ENCODE results near the gene RNF144A. TPM values are rescaled to one million over a fixed set of nuclear protein-coding genes. Genes with fewer than 3 reads are reported as not detected.

RNF144A gene
- total and polyA plus RNA-seq, 10 of the 15 experiments (the other 5 are each of a cell fraction or from before 2014, with no cell fraction given) = 0.02 to 12.1 (median 0.48) TPM; not detected in 1

DNA sequence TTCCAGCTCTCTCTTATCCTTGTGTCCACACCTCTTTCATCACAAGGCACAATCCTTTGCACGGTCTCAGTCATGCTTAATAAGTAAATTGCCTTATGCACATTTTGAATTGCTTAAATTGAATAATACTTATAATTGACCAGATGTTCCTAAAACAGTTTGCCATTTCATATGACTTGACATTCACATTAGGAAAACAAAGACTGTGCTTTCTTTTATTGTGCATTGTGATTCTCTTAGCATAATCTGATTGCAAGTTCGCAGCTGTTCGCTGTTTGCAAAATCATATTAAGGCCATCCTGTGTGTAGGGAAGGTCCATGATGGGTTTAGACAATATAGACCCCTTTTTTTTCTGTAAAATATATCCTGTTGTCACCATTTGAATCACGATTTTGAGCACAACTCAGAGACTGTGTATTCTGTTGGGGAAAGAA is 75.6 kb downstream of the RNF144A start (continued):
- TF ChIP-seq, protein P1, sequence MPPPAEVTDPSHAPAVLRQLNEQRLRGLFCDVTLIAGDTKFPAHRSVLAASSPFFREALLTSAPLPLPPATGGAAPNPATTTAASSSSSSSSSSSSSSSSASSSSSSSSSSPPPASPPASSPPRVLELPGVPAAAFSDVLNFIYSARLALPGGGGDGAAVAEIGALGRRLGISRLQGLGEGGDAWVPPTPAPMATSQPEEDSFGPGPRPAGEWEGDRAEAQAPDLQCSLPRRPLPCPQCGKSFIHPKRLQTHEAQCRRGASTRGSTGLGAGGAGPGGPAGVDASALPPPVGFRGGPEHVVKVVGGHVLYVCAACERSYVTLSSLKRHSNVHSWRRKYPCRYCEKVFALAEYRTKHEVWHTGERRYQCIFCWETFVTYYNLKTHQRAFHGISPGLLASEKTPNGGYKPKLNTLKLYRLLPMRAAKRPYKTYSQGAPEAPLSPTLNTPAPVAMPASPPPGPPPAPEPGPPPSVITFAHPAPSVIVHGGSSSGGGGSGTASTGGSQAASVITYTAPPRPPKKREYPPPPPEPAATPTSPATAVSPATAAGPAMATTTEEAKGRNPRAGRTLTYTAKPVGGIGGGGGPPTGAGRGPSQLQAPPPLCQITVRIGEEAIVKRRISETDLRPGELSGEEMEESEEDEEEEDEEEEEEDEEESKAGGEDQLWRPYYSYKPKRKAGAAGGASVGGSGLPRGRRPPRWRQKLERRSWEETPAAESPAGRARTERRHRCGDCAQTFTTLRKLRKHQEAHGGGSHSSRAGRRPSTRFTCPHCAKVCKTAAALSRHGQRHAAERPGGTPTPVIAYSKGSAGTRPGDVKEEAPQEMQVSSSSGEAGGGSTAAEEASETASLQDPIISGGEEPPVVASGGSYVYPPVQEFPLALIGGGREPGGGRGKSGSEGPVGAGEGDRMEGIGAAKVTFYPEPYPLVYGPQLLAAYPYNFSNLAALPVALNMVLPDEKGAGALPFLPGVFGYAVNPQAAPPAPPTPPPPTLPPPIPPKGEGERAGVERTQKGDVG (CRISPR knock-in tag; IDR thresholded peaks at IDR 0.05) = no peak
- TF ChIP-seq, protein P2, sequence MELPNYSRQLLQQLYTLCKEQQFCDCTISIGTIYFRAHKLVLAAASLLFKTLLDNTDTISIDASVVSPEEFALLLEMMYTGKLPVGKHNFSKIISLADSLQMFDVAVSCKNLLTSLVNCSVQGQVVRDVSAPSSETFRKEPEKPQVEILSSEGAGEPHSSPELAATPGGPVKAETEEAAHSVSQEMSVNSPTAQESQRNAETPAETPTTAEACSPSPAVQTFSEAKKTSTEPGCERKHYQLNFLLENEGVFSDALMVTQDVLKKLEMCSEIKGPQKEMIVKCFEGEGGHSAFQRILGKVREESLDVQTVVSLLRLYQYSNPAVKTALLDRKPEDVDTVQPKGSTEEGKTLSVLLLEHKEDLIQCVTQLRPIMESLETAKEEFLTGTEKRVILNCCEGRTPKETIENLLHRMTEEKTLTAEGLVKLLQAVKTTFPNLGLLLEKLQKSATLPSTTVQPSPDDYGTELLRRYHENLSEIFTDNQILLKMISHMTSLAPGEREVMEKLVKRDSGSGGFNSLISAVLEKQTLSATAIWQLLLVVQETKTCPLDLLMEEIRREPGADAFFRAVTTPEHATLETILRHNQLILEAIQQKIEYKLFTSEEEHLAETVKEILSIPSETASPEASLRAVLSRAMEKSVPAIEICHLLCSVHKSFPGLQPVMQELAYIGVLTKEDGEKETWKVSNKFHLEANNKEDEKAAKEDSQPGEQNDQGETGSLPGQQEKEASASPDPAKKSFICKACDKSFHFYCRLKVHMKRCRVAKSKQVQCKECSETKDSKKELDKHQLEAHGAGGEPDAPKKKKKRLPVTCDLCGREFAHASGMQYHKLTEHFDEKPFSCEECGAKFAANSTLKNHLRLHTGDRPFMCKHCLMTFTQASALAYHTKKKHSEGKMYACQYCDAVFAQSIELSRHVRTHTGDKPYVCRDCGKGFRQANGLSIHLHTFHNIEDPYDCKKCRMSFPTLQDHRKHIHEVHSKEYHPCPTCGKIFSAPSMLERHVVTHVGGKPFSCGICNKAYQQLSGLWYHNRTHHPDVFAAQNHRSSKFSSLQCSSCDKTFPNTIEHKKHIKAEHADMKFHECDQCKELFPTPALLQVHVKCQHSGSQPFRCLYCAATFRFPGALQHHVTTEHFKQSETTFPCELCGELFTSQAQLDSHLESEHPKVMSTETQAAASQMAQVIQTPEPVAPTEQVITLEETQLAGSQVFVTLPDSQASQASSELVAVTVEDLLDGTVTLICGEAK (IDR thresholded peaks at IDR 0.05; ENCODE audit: borderline replicate concordance) = no peak
- TF ChIP-seq, protein P3, sequence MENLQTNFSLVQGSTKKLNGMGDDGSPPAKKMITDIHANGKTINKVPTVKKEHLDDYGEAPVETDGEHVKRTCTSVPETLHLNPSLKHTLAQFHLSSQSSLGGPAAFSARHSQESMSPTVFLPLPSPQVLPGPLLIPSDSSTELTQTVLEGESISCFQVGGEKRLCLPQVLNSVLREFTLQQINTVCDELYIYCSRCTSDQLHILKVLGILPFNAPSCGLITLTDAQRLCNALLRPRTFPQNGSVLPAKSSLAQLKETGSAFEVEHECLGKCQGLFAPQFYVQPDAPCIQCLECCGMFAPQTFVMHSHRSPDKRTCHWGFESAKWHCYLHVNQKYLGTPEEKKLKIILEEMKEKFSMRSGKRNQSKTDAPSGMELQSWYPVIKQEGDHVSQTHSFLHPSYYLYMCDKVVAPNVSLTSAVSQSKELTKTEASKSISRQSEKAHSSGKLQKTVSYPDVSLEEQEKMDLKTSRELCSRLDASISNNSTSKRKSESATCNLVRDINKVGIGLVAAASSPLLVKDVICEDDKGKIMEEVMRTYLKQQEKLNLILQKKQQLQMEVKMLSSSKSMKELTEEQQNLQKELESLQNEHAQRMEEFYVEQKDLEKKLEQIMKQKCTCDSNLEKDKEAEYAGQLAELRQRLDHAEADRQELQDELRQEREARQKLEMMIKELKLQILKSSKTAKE (IDR thresholded peaks at IDR 0.05; ENCODE audit: low read depth, poor library complexity, severe bottlenecking) = no peak
- no peak for TF ChIP-seq BACH1 (IDR thresholded peaks at IDR 0.05; ENCODE audit: borderline replicate concordance)
- TF ChIP-seq RB1 (IDR thresholded peaks at IDR 0.05; ENCODE audit: borderline replicate concordance) = no peak
- TF ChIP-seq JUNB (IDR thresholded peaks at IDR 0.05) = no peak
- no peak for TF ChIP-seq SP1 (IDR thresholded peaks at IDR 0.05; ENCODE audit: low read depth, low read length)
- no peak for TF ChIP-seq CBX3 (IDR thresholded peaks at IDR 0.05; ENCODE audit: borderline replicate concordance, low read depth)
